Dermis blood vessel endothelial cell (primary cell): ENCODE data around the gene INTS15. TPM values are rescaled to one million over a fixed set of nuclear protein-coding genes. Genes with fewer than 3 reads are reported as not detected.

Experiments used
- DNase-seq: peaks from one replicate; pipeline ENCODE4 v3.0.0; 2010
- total RNA-seq: library from RNA; depleted of rRNA; stranded (reverse); fragments of >200 nt; gene quantifications from 2 replicates; pipeline ENCODE4 v1.2.3, GENCODE V29; 2014

The INTS15 gene
- total RNA-seq, 1 donor from 2014 or later = 14.5 TPM

- DNase-seq = no peak
Observed at GRCh38 chr7:6643915-6644625, 54.2 kb downstream of the INTS15 start.

DNA sequence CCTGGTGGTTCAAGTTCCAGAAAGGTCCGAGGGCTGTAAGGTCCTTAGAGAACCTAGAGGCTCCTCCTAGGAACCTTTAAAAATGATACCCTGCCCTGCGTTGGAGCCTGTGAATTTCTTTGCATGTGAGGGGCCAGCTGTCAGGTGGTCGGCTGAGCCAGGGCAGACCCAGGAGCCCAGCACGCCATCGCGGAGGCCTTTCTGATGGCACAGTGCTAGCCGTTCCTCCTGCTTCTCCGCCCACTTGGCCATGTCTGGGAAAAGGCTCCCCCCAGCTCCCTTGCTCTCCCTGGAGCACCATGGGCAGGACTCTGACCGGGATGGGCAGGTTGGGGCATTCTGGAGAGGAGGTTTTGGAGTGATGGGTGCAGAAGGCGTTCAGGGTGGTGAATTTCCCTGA, 54.9 kb downstream of the INTS15 start:
- no peak for DNase-seq

- DNase-seq = no peak
Observed at GRCh38 chr7:6646465-6646864, 56.6 kb downstream of the INTS15 start.

DNA sequence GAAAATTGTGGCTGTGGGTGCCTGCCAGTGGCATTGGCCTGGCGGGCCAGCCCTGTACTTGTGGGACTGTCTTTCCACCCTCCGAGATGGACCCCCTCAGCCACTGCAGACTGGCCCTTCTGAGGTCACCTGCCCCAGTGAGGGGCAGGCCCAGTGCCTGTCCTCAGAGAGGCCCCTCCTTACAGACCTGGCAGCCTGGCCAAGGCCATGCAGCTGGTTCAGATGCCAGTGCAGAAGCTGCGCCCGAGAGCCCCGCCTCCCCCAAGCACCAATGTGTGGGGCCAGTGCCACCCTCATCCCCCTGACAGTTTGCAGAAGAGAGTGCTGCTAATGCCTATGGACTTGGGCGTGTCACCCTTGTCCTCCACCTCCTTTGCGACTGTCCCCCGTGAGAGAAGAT, 57.3 kb downstream of the INTS15 start:
- DNase-seq = no peak

DNA sequence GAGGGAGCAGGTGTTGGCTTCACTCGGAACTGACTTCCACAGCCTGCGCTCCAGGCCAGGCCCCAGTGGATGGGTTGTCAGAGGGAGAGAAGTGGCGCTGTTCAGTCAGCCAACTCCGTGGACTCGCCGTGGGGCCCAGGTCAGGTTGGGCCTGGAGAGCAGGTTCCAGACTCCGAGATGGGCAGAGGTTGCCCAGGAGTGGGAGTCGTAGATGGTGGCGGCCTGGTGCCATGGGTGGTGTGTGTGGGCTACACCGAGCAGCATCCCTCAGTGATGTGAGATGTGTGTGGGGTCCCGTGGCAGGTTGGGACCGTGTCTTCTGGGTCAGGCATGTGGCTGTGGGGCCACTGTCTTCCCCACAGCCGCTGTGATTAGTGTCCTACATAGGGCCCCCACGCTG, 57.7 kb downstream of the INTS15 start:
- no peak for DNase-seq

DNA sequence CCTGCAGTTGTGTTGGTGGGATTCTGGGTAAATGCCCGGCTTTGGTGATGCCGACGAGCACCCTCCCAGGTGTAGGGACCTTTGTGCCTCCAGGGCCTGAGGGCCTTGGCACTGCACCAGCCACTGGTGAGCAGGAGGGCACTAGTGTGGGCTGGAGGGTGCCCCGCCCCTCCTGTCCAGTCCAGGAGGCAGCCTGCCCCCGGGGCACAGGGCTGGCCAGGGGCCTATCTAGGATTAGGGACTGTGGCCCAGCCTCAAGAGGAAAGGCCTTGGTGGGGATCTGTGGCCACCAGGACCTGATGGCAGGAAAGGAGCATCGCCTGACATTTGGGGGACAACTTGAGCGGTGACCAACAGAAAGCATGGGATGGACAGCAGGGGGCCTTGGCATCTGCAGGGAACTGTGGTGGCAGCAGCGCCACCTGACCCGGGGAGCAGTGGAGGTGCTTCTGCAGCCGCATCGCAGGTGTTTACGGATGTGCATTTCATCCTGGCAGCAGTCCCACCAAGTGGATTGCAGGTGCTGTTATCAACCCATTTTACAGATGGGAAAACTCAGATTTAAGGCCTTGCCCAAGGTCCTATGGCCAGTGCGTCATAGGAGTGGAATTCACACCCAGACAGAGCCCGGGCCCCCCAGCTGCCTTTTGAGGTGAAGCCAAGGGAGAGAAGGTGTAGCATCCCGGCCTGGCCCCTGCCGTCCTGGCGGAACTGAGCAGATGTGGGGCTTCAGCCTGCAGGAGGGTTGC, 58.4 kb downstream of the INTS15 start:
- DNase-seq = no peak

DNA sequence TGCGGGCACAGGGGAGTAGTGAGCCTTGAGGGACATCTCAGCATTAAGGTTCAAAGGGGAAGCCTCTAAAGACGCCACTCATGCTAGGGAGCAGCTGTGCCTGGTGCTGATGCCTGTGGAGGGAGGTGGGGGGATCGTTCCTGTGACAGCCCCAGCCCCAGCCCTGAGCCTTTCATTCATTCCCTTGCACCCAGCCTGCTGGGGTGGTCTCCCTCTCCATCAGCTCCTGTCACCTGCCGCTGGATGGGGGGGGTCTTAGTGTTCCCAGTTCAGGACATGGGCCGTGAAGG, 58.9 kb downstream of the INTS15 start:
- no peak for DNase-seq

DNA sequence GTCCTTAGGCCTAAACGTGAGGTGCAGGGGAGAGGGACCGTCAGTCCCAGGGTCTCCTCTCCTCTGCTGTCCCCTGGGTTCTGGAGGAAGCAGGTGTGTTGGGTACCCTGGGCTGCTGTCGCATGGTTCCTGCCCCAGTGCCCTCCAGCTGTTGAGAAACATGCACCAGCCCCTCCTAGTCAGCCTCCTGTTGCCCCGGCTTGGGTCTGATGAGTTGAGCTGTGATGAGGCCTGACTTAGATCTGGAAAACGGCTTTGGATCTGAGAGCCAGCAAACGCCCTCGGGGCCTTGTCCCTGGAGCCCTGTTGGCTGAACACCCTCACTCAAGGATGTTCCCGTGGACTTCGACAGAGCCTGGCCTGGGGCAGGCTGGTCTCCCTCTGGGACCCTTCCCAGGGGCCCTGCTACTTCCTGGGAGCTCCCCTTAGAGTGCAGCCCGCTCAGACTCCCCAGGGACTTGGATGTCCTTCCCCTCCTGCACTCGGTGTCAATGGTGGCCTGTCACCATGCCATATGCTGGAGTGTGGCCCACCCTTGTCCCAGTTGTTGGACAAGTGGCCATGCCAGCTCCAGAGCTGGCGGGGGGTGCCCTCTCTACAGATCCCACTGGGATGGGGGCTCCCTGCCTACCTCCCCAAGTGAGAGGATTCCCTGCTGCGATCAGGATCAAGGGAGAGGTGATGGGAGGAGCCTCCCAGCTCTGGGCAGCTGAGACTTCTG, 59.6 kb downstream of the INTS15 start:
- DNase-seq = no peak

DNA sequence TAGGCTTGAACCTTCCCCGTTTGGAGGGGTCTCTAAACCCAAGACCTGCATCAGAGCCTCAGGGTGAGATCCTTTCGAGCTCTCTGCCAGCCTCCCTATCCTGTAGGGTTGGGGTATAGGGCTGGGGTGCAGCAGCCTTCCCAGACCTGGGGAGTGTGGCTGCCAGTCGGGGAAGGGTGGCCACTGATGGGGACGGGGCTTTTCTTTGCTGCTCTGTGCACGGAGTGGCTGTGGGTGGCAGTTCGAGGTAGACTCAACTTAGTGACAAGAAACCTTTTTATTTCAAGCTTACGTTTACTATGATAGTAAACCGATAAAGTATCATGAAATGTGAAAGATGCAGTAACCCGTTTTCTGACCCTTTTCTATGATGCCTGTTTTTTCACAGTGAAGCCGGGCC, 60.3 kb downstream of the INTS15 start:
- DNase-seq = no peak

DNA sequence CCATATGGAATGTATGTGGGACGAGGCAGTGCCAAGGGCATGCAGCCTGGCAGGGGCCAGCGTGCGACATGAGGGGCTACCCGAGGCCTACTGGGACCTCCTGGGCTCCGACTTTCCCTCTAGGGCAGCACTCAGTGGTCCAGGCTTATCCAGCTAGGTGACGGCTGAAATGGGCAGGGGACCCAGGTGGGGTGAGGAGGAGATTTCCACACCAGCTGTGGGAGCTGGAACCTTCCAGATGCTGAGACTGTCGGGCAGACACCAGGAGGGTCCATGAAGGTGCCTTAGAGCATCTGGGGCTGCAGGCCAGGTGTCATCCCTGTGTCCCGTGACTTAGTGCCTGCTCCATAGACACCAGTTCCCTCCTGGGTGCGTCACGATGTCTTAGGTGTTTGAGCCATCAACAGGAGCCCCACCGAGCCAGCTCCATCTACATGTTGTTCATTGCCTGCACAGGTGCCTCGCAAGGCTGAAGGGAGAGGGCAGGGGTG, 60.7 kb downstream of the INTS15 start:
- DNase-seq = no peak

DNA sequence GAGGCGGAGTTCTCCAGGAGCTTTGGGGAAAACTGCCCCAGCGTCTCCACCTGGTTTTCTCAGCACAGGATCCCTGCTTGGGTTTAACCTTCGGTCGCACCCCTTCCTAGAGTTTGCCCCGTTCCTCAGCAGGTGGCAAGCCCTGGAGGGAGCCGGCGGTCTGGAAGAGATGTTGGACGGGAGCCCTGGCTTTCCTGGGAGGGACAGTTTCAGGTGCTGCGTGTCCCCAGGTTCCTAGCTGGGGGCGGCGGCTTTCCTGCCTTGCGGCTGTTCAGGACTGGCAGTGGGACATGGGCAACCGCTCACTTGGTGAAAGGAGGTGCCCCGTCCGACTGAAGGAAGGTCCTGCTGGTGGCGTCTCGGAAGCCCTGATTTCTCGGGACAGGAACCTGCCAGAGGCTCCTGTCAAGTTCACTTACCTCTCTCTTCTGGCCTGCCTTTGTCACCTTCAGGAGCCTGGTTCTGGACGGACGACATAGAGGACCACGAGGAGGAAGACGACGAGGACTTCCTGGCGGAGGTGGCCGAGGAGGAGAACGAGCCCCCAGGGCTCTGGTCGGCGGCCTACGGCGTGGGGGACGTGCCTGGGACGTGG, 62.1 kb downstream of the INTS15 start:
- DNase-seq = no peak

- DNase-seq = no peak
Observed at GRCh38 chr7:6652446-6653011, 62.7 kb downstream of the INTS15 start.

DNA sequence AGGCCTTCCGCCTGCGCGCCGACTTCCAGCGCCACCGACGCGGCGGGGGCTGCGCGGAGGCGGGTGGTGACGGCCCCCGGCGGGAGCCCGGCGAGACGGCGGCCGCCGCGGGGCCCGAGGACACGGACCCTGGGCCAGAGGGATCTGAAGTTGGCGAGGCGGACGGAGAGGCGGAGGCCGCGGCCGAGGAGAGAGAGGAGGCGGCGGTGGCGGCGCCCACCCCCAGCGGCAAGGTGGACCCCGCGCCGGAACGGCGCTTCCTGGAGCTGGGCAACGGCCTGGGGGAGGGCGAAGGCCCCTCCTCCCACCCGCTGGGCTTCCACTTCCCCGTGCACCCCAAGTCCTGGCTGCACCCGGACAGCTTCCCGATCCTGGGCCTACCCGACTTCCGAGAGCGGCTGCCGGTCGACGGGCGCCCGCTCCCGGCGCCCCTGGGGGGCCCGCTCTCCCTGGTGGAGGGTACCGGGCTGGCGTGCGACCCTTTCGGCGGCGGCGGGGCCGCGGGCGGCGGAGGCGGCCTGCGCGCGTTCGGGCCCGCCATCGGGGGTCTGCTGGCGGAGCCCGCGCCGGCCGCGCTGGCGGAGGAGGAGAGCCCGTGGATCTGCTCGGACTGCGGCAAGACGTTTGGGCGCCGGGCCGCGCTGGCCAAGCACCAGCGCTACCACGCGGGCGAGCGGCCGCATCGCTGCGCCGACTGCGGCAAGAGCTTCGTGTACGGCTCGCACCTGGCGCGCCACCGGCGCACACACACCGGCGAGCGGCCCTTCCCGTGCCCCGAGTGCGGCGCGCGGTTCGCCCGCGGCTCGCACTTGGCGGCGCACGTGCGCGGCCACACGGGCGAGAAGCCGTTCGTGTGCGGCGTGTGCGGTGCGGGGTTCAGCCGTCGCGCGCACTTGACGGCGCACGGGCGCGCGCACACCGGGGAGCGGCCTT, 63.5 kb downstream of the INTS15 start:
- no peak for DNase-seq

- no peak for DNase-seq
Observed at GRCh38 chr7:6654113-6654841, 64.5 kb downstream of the INTS15 start.

DNA sequence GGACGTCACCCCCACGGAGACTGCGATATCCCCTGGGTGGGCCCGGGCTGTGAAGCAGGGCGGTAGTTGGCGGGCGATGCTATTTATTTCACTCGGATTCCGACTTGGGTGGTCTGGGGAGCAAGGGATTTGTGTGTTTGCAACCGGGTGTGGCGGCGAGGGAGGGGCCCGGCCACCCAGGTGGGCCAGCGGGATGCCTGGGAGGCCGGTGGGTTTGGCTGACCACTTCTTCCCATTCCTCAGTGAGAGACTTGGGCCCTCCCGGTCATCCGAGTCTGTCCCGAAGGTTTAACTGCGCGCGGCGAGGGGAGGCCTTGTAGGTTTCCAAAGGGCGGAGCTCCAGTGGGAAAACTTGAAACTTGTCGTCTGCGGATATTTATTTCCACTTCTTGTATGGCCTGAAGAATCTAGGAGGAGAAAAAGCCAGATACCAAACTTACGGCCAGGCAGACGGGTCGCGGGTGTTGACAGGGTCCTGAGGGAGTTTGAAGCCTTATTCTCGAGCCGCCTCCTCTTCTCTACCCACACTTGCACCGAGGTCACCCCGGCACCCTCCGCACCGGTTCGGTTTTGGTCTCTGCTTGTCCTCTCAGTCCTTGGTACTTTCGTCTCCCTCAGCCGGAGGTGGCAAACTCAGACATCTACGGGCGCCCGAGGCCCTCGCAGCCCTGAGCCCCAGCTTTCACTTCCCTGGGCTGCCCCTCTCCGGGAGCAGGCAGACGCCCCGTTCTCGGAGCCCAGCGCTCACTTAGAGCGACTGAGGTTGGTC, 65.2 kb downstream of the INTS15 start:
- DNase-seq = no peak

DNA sequence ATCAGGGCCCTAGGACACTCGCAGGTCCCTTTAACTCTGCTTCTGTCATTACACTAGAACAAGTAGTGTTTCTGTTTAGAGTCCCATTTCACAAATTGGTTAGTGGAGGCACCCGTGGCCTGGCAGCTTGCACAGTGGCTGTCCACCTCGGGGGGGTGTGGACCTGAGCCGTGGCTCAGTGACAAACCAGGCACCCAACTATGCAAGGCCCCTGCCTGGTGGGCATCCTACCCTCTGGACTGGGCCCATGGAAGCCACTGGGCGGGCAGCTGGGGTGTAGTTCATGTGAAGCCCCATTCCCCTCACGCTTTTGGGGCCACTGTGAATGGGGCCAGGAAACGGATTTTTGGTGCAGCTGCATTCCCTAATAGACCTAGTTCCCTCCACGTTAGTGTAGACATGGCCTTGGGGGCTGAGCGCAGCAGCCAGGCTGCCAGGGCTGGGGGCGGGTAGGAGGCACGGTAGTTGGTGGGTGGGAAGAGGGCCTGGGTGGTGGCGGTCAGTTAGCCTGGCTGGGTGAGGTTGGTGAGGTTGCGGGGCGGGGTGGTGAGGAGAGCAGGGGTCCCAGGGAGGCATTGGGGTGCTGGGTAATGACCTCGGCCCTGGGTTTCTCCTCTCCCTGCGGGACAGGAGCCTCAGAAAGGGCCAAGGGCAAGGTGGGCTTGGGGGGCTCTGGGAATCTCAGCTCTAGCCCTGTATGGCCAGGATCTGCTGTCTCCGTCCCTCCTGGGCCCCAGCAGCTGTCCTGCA, 66.0 kb downstream of the INTS15 start:
- no peak for DNase-seq

GRCh38 chr7:6656413-6656812, 66.6 kb downstream of the INTS15 start:
- no peak for DNase-seq
